Progenitor cell of endocrine pancreas (in vitro differentiated cells): ENCODE measurements around the gene CKS2. TPM values are rescaled to one million over a fixed set of nuclear protein-coding genes. Genes with fewer than 3 reads are reported as not detected.
A peak's percentile ranks its signal among the peaks of the same experiment; 100 is the strongest.
"Not testable (repeated sequence)": the region's sequence is repeated elsewhere in the genome, so short reads cannot be mapped to it uniquely, and the experiment has no call there.

Source experiments
- DNase-seq: peaks from one replicate; pipeline ENCODE4 v3.0.0; 2021; ENCODE audit warnings: low spot score; ENCODE audit not compliant: unreplicated experiment
- H3K27ac Mint-ChIP-seq: 2 replicates; pipeline ENCODE4 v1.8.0; 2021; ENCODE audit warnings: mild to moderate bottlenecking, moderate library complexity, mixed read lengths
- H3K27me3 Mint-ChIP-seq: 2 replicates; pipeline ENCODE4 v1.8.0; 2021; ENCODE audit warnings: mixed read lengths
- H3K36me3 Mint-ChIP-seq: 2 replicates; pipeline ENCODE4 v1.8.0; 2022; ENCODE audit warnings: mixed read lengths; ENCODE audit not compliant: insufficient read depth
- H3K4me1 Mint-ChIP-seq: 2 replicates; pipeline ENCODE4 v1.8.0; 2021; ENCODE audit warnings: low read depth, mixed read lengths
- H3K4me3 Mint-ChIP-seq: 2 replicates; pipeline ENCODE4 v1.8.0; 2021; ENCODE audit warnings: low read depth, mild to moderate bottlenecking, moderate library complexity, mixed read lengths
- H3K9me3 Mint-ChIP-seq: 2 replicates; pipeline ENCODE4 v1.8.0; 2021; ENCODE audit warnings: low read depth, mixed read lengths
- total RNA-seq: library from RNA; stranded (reverse); gene quantifications from 2 replicates; pipeline ENCODE4 v1.2.1, GENCODE V29; 2021
- TF ChIP-seq, protein P1 (sequence below): fragments of 200-600 bp; sonication (generic); IDR thresholded peaks from one replicate; pipeline ENCODE4 v1.5.0; 2021; ENCODE audit warnings: antibody characterized with exemption, mild to moderate bottlenecking; ENCODE audit not compliant: unreplicated experiment

The CKS2 gene
- total RNA-seq, 1 donor from 2014 or later, result 99.1 TPM

DNA sequence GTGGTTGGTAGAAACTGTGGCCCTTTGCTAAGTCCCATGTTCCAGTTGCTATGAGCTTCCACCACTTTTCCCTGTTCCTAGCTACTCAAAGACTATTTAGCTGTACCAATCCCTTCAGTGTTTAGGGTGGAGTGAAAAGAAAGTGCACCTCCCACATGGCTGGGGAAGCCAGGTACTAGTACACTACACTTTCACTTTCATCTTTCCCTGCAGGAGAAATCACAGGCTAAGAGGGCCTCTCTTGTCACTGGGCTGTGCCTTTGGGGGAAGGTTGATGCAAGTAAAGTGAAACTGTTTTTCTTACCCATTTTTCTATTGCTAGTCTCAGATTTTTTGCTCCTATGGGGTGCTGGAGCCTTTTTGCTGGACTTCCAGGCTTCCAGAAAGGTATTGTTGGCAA, 33.5 kb upstream of the CKS2 start:
- H3K4me3 Mint-ChIP-seq, result no peak overlapping the region
- H3K27me3 Mint-ChIP-seq, result no peaks in the 10 kb centered on the region
- TF ChIP-seq, protein P1, sequence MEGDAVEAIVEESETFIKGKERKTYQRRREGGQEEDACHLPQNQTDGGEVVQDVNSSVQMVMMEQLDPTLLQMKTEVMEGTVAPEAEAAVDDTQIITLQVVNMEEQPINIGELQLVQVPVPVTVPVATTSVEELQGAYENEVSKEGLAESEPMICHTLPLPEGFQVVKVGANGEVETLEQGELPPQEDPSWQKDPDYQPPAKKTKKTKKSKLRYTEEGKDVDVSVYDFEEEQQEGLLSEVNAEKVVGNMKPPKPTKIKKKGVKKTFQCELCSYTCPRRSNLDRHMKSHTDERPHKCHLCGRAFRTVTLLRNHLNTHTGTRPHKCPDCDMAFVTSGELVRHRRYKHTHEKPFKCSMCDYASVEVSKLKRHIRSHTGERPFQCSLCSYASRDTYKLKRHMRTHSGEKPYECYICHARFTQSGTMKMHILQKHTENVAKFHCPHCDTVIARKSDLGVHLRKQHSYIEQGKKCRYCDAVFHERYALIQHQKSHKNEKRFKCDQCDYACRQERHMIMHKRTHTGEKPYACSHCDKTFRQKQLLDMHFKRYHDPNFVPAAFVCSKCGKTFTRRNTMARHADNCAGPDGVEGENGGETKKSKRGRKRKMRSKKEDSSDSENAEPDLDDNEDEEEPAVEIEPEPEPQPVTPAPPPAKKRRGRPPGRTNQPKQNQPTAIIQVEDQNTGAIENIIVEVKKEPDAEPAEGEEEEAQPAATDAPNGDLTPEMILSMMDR, result no peak
- no peak for DNase-seq
- H3K27ac Mint-ChIP-seq, result no peak overlapping the region
- H3K9me3 Mint-ChIP-seq, result peaks cover 33% of the 10 kb centered on the region
- H3K4me1 Mint-ChIP-seq, result no peaks in the 10 kb centered on the region
- peaks cover 15% of the 10 kb centered on the region for H3K36me3 Mint-ChIP-seq

- Mint-ChIP-seq H3K9me3 (peaks cover 24% of the 10 kb centered on the region), H3K4me3 (no peak overlapping the region)
These were observed 32.4 kb upstream of the CKS2 start for GRCh38 chr9:89278551-89278950.

GRCh38 chr9:89278997-89279739, 31.8 kb upstream of the CKS2 start:
- Mint-ChIP-seq H3K9me3 (peaks cover 17% of the 10 kb centered on the region), H3K27ac (no peak overlapping the region), H3K4me3 (no peak overlapping the region), H3K4me1 (no peaks in the 10 kb centered on the region), H3K27me3 (no peaks in the 10 kb centered on the region), H3K36me3 (peaks cover 9% of the 10 kb centered on the region)
- DNase-seq, result no peak
- TF ChIP-seq, protein P1, result peak; percentile 70

More at GRCh38 chr9:89278551-89278950, 32.4 kb upstream of the CKS2 start:
- Mint-ChIP-seq H3K4me1 (no peaks in the 10 kb centered on the region), H3K36me3 (peaks cover 13% of the 10 kb centered on the region), H3K27ac (no peak overlapping the region), H3K27me3 (no peaks in the 10 kb centered on the region)
- DNase-seq, result no peak
- TF ChIP-seq, protein P1, result no peak

GRCh38 chr9:89281106-89281505, 29.9 kb upstream of the CKS2 start:
- H3K4me3 Mint-ChIP-seq, result no peak overlapping the region
- no peaks in the 10 kb centered on the region for H3K27me3 Mint-ChIP-seq
- H3K4me1 Mint-ChIP-seq, result no peaks in the 10 kb centered on the region
- peaks cover 6% of the 10 kb centered on the region for H3K9me3 Mint-ChIP-seq
- no peak for DNase-seq
- peaks cover 4% of the 10 kb centered on the region for H3K36me3 Mint-ChIP-seq
- TF ChIP-seq, protein P1, result no peak
- no peak overlapping the region for H3K27ac Mint-ChIP-seq

GRCh38 chr9:89282248-89282968, 28.6 kb upstream of the CKS2 start:
- not testable (repeated sequence) for H3K27ac Mint-ChIP-seq, H3K9me3 Mint-ChIP-seq, DNase-seq, H3K36me3 Mint-ChIP-seq, H3K4me1 Mint-ChIP-seq, H3K4me3 Mint-ChIP-seq, H3K27me3 Mint-ChIP-seq
